Cardiac fibroblast (primary cell): Measurements from ENCODE around the gene YIPF3.
"Not testable (repeated sequence)": the region's sequence is repeated elsewhere in the genome, so short reads cannot be mapped to it uniquely, and the experiment has no call there.

ENCODE experiments used
- DNase-seq, 2 donors: peaks; one replicate each; pipeline versions ENCODE4 v3.0.0 to v3.0.0-alpha.2; 2010; ENCODE audit warnings: low read depth in 2 of 2
- H3K4me3 ChIP-seq, 2 donors: replicated peaks in 1 of 2; 1 replicate in 1 of 2; 2 replicates in 1 of 2; pipeline ENCODE4 v1.5.1; 2011; ENCODE audit warnings: low read depth in 2 of 2, low read length in 2 of 2, mild to moderate bottlenecking in 2 of 2, moderate library complexity in 1 of 2
- TF ChIP-seq, protein P1 (sequence below): IDR thresholded peaks from one replicate; pipeline ENCODE4 v1.5.1; 2011; ENCODE audit warnings: low read depth, mild to moderate bottlenecking, low read length, inconsistent platforms

The YIPF3 gene

DNA sequence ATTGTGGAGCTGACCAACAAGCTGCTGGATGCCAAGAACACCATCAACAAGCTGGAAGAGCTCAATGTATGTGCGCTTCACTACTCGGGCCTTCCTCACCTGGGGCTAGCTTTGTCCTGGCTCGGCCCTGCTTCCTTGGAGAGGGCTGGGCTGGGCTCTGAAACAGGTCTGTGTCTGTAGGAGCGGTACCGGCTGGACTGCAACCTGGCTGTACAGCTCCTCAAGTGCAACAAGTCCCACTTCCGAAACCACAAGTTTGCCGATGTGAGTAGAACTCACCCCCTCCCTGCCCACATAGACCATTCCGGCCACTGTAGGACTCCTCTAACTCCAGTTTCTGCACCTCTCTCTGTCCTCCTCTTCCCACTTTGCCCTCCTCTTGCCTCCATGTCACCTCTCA is 13.3 kb downstream of the YIPF3 start:
- no peak for DNase-seq
- TF ChIP-seq, protein P1, sequence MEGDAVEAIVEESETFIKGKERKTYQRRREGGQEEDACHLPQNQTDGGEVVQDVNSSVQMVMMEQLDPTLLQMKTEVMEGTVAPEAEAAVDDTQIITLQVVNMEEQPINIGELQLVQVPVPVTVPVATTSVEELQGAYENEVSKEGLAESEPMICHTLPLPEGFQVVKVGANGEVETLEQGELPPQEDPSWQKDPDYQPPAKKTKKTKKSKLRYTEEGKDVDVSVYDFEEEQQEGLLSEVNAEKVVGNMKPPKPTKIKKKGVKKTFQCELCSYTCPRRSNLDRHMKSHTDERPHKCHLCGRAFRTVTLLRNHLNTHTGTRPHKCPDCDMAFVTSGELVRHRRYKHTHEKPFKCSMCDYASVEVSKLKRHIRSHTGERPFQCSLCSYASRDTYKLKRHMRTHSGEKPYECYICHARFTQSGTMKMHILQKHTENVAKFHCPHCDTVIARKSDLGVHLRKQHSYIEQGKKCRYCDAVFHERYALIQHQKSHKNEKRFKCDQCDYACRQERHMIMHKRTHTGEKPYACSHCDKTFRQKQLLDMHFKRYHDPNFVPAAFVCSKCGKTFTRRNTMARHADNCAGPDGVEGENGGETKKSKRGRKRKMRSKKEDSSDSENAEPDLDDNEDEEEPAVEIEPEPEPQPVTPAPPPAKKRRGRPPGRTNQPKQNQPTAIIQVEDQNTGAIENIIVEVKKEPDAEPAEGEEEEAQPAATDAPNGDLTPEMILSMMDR: no peak
- H3K4me3 ChIP-seq: no peak overlapping the region

DNA sequence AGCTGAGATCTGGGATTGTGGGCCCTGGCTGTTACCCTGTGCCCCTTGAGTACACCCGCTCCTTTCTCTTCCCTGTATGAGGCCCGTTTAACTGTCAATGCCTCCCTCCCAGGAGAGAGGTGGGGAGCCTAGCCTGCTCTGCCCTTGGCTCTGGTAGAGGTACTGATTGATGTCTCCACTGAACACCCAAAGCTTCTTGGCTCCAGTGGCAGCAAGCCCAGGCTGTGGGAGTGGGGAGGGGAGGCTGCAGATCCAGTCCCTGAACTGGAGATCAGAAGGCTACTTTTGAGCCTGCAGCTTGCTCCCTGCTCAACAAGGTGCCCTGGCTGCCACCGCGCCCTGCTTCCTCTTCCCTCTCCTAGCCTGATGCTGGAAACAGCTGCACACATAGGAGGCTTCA is 14.1 kb downstream of the YIPF3 start:
- DNase-seq: no peak
- H3K4me3 ChIP-seq: no peak overlapping the region
- TF ChIP-seq, protein P1: no peak

DNA sequence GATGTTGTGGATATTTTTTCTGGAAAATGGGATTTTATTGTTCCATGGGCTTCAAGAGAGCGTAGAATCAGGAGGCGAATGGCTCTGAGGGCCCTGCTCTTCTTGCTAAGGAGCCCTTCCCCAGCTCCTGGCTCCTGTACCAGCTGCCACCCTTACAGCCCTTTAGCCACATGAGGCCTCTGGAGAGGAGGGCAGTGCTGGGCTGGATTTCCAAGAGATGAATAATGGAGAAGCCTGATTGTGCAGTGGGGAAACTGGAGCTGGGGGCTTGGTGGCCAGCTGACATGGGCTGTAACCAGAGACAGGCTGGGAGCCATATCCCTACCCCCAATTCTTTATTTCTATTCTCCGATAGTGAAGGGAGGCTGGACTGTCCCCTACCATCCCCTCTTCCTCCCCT is 15.8 kb downstream of the YIPF3 start:
- TF ChIP-seq, protein P1: no peak
- DNase-seq: no peak
- no peak overlapping the region for H3K4me3 ChIP-seq

DNA sequence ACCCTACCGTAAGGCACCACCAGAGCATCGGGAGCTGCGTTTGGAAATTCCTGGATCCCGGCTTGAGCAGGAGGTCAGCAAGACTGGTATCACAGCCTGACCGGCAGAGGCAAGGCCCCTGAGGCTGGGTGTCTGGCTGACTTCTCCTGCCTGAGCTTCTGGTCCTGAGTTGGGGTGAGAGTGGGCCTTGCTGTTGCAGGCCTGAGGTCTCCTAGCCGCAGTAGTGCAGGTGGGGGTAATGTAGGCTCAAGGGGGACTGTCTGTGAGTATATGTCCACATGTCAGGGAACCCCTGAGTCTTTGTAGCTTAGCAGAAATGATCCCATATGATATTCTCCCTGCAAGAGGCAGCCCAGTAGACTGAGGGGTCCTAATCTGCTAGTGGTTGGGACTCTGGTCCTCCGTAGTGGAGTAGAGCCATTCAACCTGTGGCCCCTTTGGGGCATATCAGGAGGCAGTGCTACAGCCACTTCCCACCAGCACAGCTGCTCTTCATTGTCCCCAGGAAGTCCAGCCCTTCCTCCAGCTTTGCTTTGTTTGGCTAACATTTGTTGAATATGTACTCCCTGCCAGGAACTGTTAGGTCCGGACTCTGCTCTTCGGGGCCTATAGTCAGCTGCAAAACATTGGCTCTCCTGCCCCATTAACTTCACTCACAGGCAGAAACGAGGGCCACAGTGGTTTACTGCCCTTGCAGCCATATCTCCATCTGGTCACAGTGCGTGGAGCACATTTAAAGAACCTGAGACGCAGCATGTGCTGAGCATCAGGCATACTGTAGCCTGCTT is 17.5 kb downstream of the YIPF3 start:
- no peak for DNase-seq
- H3K4me3 ChIP-seq: no peak overlapping the region
- TF ChIP-seq, protein P1: no peak

DNA sequence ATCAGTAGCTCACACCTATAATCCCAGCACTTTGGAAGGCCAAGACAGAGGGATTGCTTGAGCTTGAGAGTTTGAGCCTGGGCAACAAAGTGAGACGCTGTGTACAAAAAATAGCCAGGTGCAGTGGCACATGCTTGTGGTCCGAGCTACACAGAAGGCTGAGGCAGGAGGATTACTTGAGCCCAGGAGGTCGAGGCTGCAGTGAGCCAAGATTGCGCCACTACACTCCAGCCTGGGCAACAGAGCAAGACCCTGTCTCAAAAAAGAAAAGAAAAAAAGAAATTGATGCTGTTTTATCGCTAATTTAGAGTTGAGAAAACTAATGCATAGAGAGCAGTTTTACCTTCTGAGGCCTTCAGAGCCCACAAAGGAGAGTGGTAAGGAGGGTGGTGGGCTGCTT is 18.4 kb downstream of the YIPF3 start:
- not testable (repeated sequence) for DNase-seq, H3K4me3 ChIP-seq

DNA sequence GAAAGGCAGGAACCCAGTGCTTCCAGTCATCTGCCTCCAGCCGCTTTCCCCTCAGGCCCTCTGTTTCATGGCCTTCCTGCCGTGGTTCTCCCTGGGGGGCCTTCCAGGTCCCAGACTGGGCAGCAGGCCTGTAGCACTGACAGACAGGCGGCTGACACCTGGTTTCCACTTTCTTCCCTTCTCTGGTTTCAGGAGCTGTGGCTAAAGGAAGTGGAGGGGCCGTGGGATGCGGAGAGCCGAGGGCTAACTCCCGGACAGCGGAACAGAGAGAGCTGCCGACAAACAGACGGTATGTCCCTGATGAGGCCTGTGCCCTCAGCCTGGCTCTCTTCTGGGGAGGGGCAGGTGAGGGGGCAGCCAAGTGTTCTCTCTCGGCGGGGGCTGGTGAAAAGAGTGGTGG is 19.0 kb downstream of the YIPF3 start:
- TF ChIP-seq, protein P1: no peak
- no peak for DNase-seq
- H3K4me3 ChIP-seq: no peak overlapping the region

DNA sequence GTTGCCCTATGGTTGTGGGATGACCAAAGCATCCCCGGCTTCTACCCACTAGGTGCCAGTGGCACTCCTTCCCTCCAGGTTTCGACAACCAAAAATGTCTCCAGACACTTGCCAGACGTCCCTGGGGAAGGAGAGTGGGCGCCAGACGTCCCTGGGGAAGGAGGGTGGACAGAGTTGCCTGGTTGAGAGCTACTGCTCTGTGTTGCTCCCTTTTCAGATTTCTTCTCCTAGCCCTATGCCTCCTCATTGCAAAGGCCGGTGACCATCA is 19.7 kb downstream of the YIPF3 start:
- H3K4me3 ChIP-seq: no peak overlapping the region
- TF ChIP-seq, protein P1: no peak
- DNase-seq: no peak
